OCI-LY7 (cell line): ENCODE results near the gene CACNG5. TPM values are rescaled to one million over a fixed set of nuclear protein-coding genes. Genes with fewer than 3 reads are reported as not detected.

Experiments used
- BruUV-seq: library from RNA; stranded (reverse); fragments of 400-500 nt; replicated peaks from 2 replicates; lab custom pipeline; 2021; lab: Mats Ljungman, UMichigan
- CTCF ChIA-PET: fragments of 300-600 bp; sonication (Branson Sonifier 250); formaldehyde crosslinking; loops from one replicate; lab custom pipeline; 2022; ENCODE audit warnings: antibody characterized with exemption; ENCODE audit not compliant: unreplicated experiment; lab: Charles Lee
- POLR2A ChIA-PET: fragments of 300-600 bp; sonication (Branson Sonifier 250); formaldehyde crosslinking; loops from one replicate; lab custom pipeline; 2022; ENCODE audit warnings: antibody characterized with exemption; lab: Charles Lee
- DNase-seq: peaks from one replicate; pipeline ENCODE4 v3.0.0-alpha.2; 2015; ENCODE audit warnings: low spot score
- H2AFZ ChIP-seq: fragments of 200-600 bp; sonication (generic), shearing (Covaris generic); 2 replicates; pipeline ENCODE4 v1.6.1; 2014; ENCODE audit warnings: mild to moderate bottlenecking, antibody characterized with exemption, low read length, moderate library complexity
- H3K27ac ChIP-seq: fragments of 200-600 bp; sonication (generic); 2 replicates; pipeline ENCODE4 v1.5.1; 2014; ENCODE audit warnings: mixed run types, low read depth, mild to moderate bottlenecking, moderate library complexity, low read length, inconsistent platforms; ENCODE audit not compliant: poor library complexity, severe bottlenecking
- H3K36me3 ChIP-seq: fragments of 200-600 bp; sonication (generic); 2 replicates; pipeline ENCODE4 v1.6.1; 2014; ENCODE audit warnings: mild to moderate bottlenecking, antibody characterized with exemption, low read length, moderate library complexity, mixed read lengths; ENCODE audit not compliant: insufficient read depth
- H3K4me1 ChIP-seq: fragments of 200-600 bp; sonication (generic); 2 replicates; pipeline ENCODE4 v1.5.1; 2014; ENCODE audit warnings: mild to moderate bottlenecking, low read length; ENCODE audit not compliant: insufficient read depth, poor library complexity, severe bottlenecking
- H3K4me2 ChIP-seq: fragments of 200-600 bp; sonication (generic); 2 replicates; pipeline ENCODE4 v1.6.1; 2014; ENCODE audit warnings: mild to moderate bottlenecking, low read length
- H3K4me3 ChIP-seq: fragments of 200-600 bp; sonication (generic); 2 replicates; pipeline ENCODE4 v1.5.1; 2014; ENCODE audit warnings: mild to moderate bottlenecking, low read depth, low read length; ENCODE audit not compliant: poor library complexity, severe bottlenecking
- H3K79me2 ChIP-seq: fragments of 200-600 bp; sonication (generic); 2 replicates; pipeline ENCODE4 v1.6.1; 2016; ENCODE audit warnings: low read depth, mild to moderate bottlenecking, low read length, moderate library complexity, mixed read lengths; ENCODE audit not compliant: insufficient read depth
- H3K9me2 ChIP-seq: fragments of 200-600 bp; sonication (generic); 2 replicates; pipeline ENCODE4 v1.6.1; 2016; ENCODE audit warnings: mild to moderate bottlenecking, low read length, mixed read lengths; ENCODE audit not compliant: insufficient read depth
- H3K9me3 ChIP-seq: fragments of 200-600 bp; sonication (generic); 2 replicates; pipeline ENCODE4 v1.6.1; 2014; ENCODE audit warnings: mild to moderate bottlenecking, mixed run types, low read length, mixed read lengths
- H4K20me1 ChIP-seq: fragments of 200-600 bp; sonication (generic); 2 replicates; pipeline ENCODE4 v1.6.1; 2014; ENCODE audit warnings: mild to moderate bottlenecking, antibody characterized with exemption, low read length, moderate library complexity, mixed read lengths; ENCODE audit not compliant: insufficient read depth
- CTCF ChIP-seq: fragments of 200-600 bp; sonication (generic); conservative IDR thresholded peaks from 2 replicates; pipeline ENCODE4 v1.5.1; 2014; ENCODE audit warnings: mild to moderate bottlenecking, antibody characterized with exemption, low read length, moderate library complexity, mixed read lengths
- EZH2phosphoT487 ChIP-seq: fragments of 200-600 bp; sonication (generic); IDR thresholded peaks from 2 replicates; pipeline ENCODE4 v1.6.1; 2018; ENCODE audit warnings: low read depth, borderline replicate concordance, mild to moderate bottlenecking, mixed run types, antibody characterized with exemption, low read length, moderate library complexity, mixed read lengths
- intact Hi-C: fragments of 100-400 bp; cut with micrococcal nuclease; formaldehyde crosslinking; loops from one replicate; pipeline ENCODE4 v1.10.0; 2022; ENCODE audit not compliant: unreplicated experiment
- total RNA-seq, 2 experiments: library from RNA; depleted of rRNA in 1 of 2; stranded (reverse); fragments of >200 nt in 1 of 2; shearing (Covaris generic) in 1 of 2; gene quantifications; 2 replicates each; pipeline ENCODE4 v1.2.3, GENCODE V29; 2014 to 2022

CACNG5 gene
- total RNA-seq, 2 experiments from 2014 or later: not detected

GRCh38 chr17:66920950-66921349, 86.0 kb downstream of the CACNG5 start:
- CTCF ChIA-PET: no interaction called here
- no TSS peak for BruUV-seq
- POLR2A ChIA-PET: no interaction called here
- DNase-seq: no peak
- Histone ChIP-seq H2AFZ (no peak overlapping the region), H3K9me3 (no peaks in the 10 kb centered on the region), H3K9me2 (no peaks in the 10 kb centered on the region), H3K79me2 (no peaks in the 10 kb centered on the region), H3K4me2 (no peak overlapping the region), H3K36me3 (no peaks in the 10 kb centered on the region), H3K4me1 (no peaks in the 10 kb centered on the region), H3K4me3 (no peak overlapping the region), H3K27ac (no peak overlapping the region), H4K20me1 (no peaks in the 10 kb centered on the region)
- TF ChIP-seq CTCF (no peak), EZH2phosphoT487 (no peak)
- intact Hi-C loops: no loop called here

- BruUV-seq: no TSS peak
- Histone ChIP-seq H3K27ac (no peak overlapping the region), H3K79me2 (no peaks in the 10 kb centered on the region), H4K20me1 (no peaks in the 10 kb centered on the region), H2AFZ (no peak overlapping the region), H3K36me3 (no peaks in the 10 kb centered on the region), H3K9me2 (no peaks in the 10 kb centered on the region), H3K9me3 (no peaks in the 10 kb centered on the region), H3K4me2 (no peak overlapping the region), H3K4me3 (no peak overlapping the region), H3K4me1 (no peaks in the 10 kb centered on the region)
- no peak for TF ChIP-seq EZH2phosphoT487
- no peak for TF ChIP-seq CTCF
- intact Hi-C loops: no loop called here
- POLR2A ChIA-PET: no interaction called here
- CTCF ChIA-PET: no interaction called here
- DNase-seq: no peak
These were observed 89.0 kb downstream of the CACNG5 start for GRCh38 chr17:66923886-66924285.

- H3K9me2 ChIP-seq: no peaks in the 10 kb centered on the region
- H3K79me2 ChIP-seq: no peaks in the 10 kb centered on the region
- H3K4me3 ChIP-seq: no peak overlapping the region
- ChIA-PET POLR2A (no interaction called here), CTCF (no interaction called here)
- H3K4me2 ChIP-seq: no peak overlapping the region
- no peak overlapping the region for H3K27ac ChIP-seq
- no peaks in the 10 kb centered on the region for H3K4me1 ChIP-seq
- H3K9me3 ChIP-seq: no peaks in the 10 kb centered on the region
- no peak overlapping the region for H2AFZ ChIP-seq
- no peaks in the 10 kb centered on the region for H3K36me3 ChIP-seq
- DNase-seq: no peak
- no peaks in the 10 kb centered on the region for H4K20me1 ChIP-seq
- TF ChIP-seq EZH2phosphoT487 (no peak), CTCF (no peak)
- intact Hi-C loops: no loop called here
- BruUV-seq: no TSS peak
These were observed 91.0 kb downstream of the CACNG5 start for GRCh38 chr17:66925811-66926500.
